Measurements from ENCODE around the gene ORC5.
"Not testable (repeated sequence)": the region's sequence is repeated elsewhere in the genome, so short reads cannot be mapped to it uniquely, and the experiment has no call there.

The ORC5 gene

GRCh38 chr7:104179178-104179577, 28.6 kb downstream of the ORC5 start:
- DNase-seq, result no peak

- DNase-seq, result not testable (repeated sequence)
Observed at GRCh38 chr7:104177565-104178083, 30.2 kb downstream of the ORC5 start.

GRCh38 chr7:104176332-104176731, 31.5 kb downstream of the ORC5 start:
- peak; percentile 16 for DNase-seq

- DNase-seq, result no peak
Observed at GRCh38 chr7:104175361-104175984, 32.3 kb downstream of the ORC5 start.

- no peak for DNase-seq
Observed at GRCh38 chr7:104174798-104175197, 33.0 kb downstream of the ORC5 start.

- DNase-seq, result no peak
Observed at GRCh38 chr7:104162081-104162480, 45.7 kb downstream of the ORC5 start.

GRCh38 chr7:104161244-104161643, 46.6 kb downstream of the ORC5 start:
- no peak for DNase-seq

- DNase-seq, result peak; percentile 31
Observed at GRCh38 chr7:104160375-104160774, 47.4 kb downstream of the ORC5 start.

- peak; percentile 80 for DNase-seq
Observed at GRCh38 chr7:104156842-104157277, 51.0 kb downstream of the ORC5 start.

- no peak for DNase-seq
Observed at GRCh38 chr7:104153287-104153686, 54.5 kb downstream of the ORC5 start.

- DNase-seq, result no peak
Observed at GRCh38 chr7:104152468-104152867, 55.3 kb downstream of the ORC5 start.

- peak; percentile 24 for DNase-seq
Observed at GRCh38 chr7:104150470-104150869, 57.3 kb downstream of the ORC5 start.

- DNase-seq, result peak; percentile 21
Observed at GRCh38 chr7:104149822-104150221, 58.0 kb downstream of the ORC5 start.

GRCh38 chr7:104142147-104142546, 65.7 kb downstream of the ORC5 start:
- DNase-seq, result no peak

GRCh38 chr7:104137971-104138370, 69.8 kb downstream of the ORC5 start:
- no peak for DNase-seq

- no peak for DNase-seq
Observed at GRCh38 chr7:104137511-104137910, 70.3 kb downstream of the ORC5 start.

GRCh38 chr7:104136981-104137380, 70.8 kb downstream of the ORC5 start:
- no peak for DNase-seq

GRCh38 chr7:104136561-104136960, 71.3 kb downstream of the ORC5 start:
- no peak for DNase-seq

GRCh38 chr7:104135760-104136558, 71.9 kb downstream of the ORC5 start:
- no peak for DNase-seq

- peak; percentile 18 for DNase-seq
Observed at GRCh38 chr7:104133238-104133637, 74.6 kb downstream of the ORC5 start.

- DNase-seq, result no peak
Observed at GRCh38 chr7:104130726-104131125, 77.1 kb downstream of the ORC5 start.

- DNase-seq, result peak; percentile 91
Observed at GRCh38 chr7:104127204-104127603, 80.6 kb downstream of the ORC5 start.

- peak; percentile 99 for DNase-seq
Observed at GRCh38 chr7:104126411-104126841, 81.4 kb downstream of the ORC5 start.

GRCh38 chr7:104124893-104125477, 82.8 kb downstream of the ORC5 start:
- DNase-seq, result peak; percentile 50

All from NCI-H69 (cell line).